Measurements from ENCODE around the gene TMEM17. TPM values are rescaled to one million over a fixed set of nuclear protein-coding genes. Genes with fewer than 3 reads are reported as not detected.

Gene TMEM17
- total RNA-seq, 1 donor from 2014 or later = 2.0 TPM

- DNase-seq (ENCODE audit: low spot score) = no peak
Measured at GRCh38 chr2:62473246-62473827, 32.7 kb downstream of the TMEM17 start.

GRCh38 chr2:62472312-62472711 lies 33.7 kb downstream of the TMEM17 start:
- DNase-seq (ENCODE audit: low spot score) = no peak

GRCh38 chr2:62471816-62472215 lies 34.2 kb downstream of the TMEM17 start:
- DNase-seq (ENCODE audit: low spot score) = no peak

- DNase-seq (ENCODE audit: low spot score) = no peak
Measured at GRCh38 chr2:62471404-62471803, 34.6 kb downstream of the TMEM17 start.

- no peak for DNase-seq (ENCODE audit: low spot score)
Measured at GRCh38 chr2:62469548-62469947, 36.4 kb downstream of the TMEM17 start.

GRCh38 chr2:62469114-62469513 lies 36.9 kb downstream of the TMEM17 start:
- DNase-seq (ENCODE audit: low spot score) = no peak

- no peak for DNase-seq (ENCODE audit: low spot score)
Measured at GRCh38 chr2:62467475-62468321, 38.3 kb downstream of the TMEM17 start.

- DNase-seq (ENCODE audit: low spot score) = no peak
Measured at GRCh38 chr2:62467100-62467474, 38.9 kb downstream of the TMEM17 start.

GRCh38 chr2:62466503-62466854 lies 39.5 kb downstream of the TMEM17 start:
- no peak for DNase-seq (ENCODE audit: low spot score)

GRCh38 chr2:62465741-62466502 lies 40.1 kb downstream of the TMEM17 start:
- no peak for DNase-seq (ENCODE audit: low spot score)

- DNase-seq (ENCODE audit: low spot score) = no peak
Measured at GRCh38 chr2:62465039-62465740, 40.8 kb downstream of the TMEM17 start.

- no peak for DNase-seq (ENCODE audit: low spot score)
Measured at GRCh38 chr2:62464221-62465007, 41.6 kb downstream of the TMEM17 start.

GRCh38 chr2:62462211-62462610 lies 43.8 kb downstream of the TMEM17 start:
- no peak for DNase-seq (ENCODE audit: low spot score)

- no peak for DNase-seq (ENCODE audit: low spot score)
Measured at GRCh38 chr2:62461707-62462106, 44.3 kb downstream of the TMEM17 start.

- DNase-seq (ENCODE audit: low spot score) = no peak
Measured at GRCh38 chr2:62461017-62461553, 44.9 kb downstream of the TMEM17 start.

- no peak for DNase-seq (ENCODE audit: low spot score)
Measured at GRCh38 chr2:62460175-62460574, 45.8 kb downstream of the TMEM17 start.

- DNase-seq (ENCODE audit: low spot score) = no peak
Measured at GRCh38 chr2:62459672-62460071, 46.3 kb downstream of the TMEM17 start.

- no peak for DNase-seq (ENCODE audit: low spot score)
Measured at GRCh38 chr2:62459106-62459505, 46.9 kb downstream of the TMEM17 start.

- DNase-seq (ENCODE audit: low spot score) = no peak
Measured at GRCh38 chr2:62458671-62459081, 47.3 kb downstream of the TMEM17 start.

GRCh38 chr2:62458206-62458641 lies 47.8 kb downstream of the TMEM17 start:
- no peak for DNase-seq (ENCODE audit: low spot score)

- DNase-seq (ENCODE audit: low spot score) = no peak
Measured at GRCh38 chr2:62457556-62457955, 48.4 kb downstream of the TMEM17 start.

Measured in ureter (tissue), 1 donor.